GM18858 (cell line): ENCODE results near the gene HSPD1.
A peak's percentile ranks its signal among the peaks of the same experiment; 100 is the strongest.

Experiments used
- ATAC-seq: cut with Tn5 transposase; IDR thresholded peaks from one replicate; pipeline ENCODE4 v1.9.1; 2021; ENCODE audit not compliant: unreplicated experiment

The HSPD1 gene

GRCh38 chr2:197499594-197500502, at the start of gene HSPD1, which contains the start of gene HSPE1:
TSS of gene HSPD1 (minus strand) at chr2:197499840. CDS start at chr2:197498848, 992 bp downstream.
TSS of gene HSPE1 (plus strand) at chr2:197500379. CDS start at chr2:197500437, 58 bp downstream.
- ATAC-seq = peak; percentile 78

DNA sequence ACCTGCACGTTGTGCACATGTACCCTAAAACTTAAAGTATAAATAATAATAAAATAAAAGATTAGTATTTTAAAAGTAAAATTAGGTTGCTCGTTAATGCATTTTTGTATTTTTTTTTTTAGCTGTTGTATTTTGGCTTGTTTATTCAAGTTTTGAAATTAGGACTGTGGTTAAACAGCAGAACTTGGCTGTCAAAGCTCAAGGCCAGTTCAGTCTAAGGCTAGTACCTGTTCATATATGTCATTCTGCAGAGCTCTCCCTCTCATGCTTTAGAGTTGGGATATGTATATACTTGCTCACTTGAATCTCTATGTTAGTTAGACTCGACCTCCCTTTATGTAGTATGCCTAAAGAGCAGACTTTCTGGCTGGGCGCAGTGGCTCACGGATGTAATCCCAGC, 48.9 kb upstream of the HSPD1 start:
- no peak for ATAC-seq

- no peak for ATAC-seq
Observed at GRCh38 chr2:197547163-197547900, 47.7 kb upstream of the HSPD1 start.

- no peak for ATAC-seq
Observed at GRCh38 chr2:197543206-197543605, 43.6 kb upstream of the HSPD1 start.

- ATAC-seq = no peak
Observed at GRCh38 chr2:197539734-197540133, 40.1 kb upstream of the HSPD1 start.

GRCh38 chr2:197538412-197538811, 38.8 kb upstream of the HSPD1 start:
- ATAC-seq = no peak

- no peak for ATAC-seq
Observed at GRCh38 chr2:197517150-197517549, 17.5 kb upstream of the HSPD1 start.

GRCh38 chr2:197516393-197516761, 16.7 kb upstream of the HSPD1 start:
- ATAC-seq = no peak

DNA sequence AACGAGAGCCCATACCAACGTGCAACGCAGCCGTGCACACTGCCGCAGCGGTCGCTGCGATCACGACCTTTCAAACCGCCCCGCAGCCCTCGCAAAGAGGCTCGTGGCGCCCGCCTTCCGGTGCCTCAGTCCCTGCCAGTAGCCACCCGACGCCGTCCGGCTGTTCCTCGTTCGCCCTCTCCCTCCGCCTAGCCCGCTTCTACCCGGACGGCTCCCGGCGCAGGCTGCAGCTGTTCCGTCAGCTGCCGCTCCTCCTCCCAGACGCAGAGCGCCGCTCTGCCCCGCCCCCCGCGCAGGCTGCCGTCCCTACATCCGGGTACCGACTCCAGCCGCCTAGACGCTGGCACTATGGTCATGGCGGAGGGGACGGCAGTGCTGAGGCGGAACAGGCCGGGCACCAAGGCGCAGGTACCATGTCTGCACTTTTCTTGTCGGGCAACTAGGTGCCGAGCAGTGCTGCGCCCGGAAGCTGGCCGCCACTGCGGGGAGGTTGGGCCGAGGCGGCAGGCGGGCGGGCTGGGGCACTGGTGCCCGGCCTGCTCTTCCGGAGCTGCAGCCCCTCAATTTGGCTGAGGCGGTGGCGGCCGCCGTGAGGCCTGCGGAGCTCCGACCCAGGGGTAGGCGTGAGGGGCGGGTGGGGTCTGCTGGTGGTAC, 16.2 kb upstream of the HSPD1 start, which contains the start of gene MOB4:
Gene MOB4 (plus strand): TSS at position 328 of the 654 bp plus-strand sequence. CDS start 21 bp downstream, at position 349.
- ATAC-seq = peak; percentile 93

DNA sequence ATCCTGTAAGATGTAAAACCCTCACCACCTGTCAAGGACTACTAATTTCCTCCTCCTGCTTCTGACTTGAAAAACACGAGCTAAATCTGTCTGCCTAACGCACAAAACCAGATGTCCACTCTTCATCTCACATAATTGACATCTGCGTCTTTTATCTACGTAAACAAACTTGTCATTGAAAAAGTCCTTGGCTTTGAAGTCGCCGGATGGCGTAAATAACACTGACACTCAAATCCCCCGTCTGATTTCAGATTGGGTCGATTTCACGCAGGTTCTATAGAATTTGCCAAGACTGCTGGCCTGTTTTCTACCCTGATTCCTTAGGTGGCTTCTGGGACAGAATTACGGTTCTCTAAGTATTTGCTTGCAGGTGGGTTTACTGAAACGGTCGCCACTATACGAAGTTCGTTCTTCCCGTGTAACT, 15.7 kb upstream of the HSPD1 start:
- peak; percentile 2 for ATAC-seq

- ATAC-seq = no peak
Observed at GRCh38 chr2:197514754-197515153, 15.1 kb upstream of the HSPD1 start.

GRCh38 chr2:197513915-197514314, 14.3 kb upstream of the HSPD1 start:
- ATAC-seq = no peak

DNA sequence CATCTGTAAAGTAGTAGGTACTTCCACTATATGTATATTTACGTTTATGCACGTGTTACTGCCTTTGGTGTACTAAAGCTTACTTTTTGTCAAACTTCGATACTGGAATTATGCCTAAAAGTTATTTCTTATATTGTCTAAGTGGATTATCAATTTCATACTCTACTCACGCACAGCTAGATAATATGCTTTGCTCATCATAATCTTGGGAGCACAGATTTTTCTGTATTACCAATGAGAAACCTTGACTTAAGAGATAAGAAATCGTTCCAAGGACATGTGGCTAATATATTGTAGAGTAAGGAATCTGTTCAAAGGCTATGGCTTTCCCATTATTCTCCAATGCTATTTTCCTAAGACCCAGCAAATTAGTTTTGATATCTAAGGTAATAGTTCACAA, 7.0 kb upstream of the HSPD1 start:
- no peak for ATAC-seq

GRCh38 chr2:197504512-197504911, 4.9 kb upstream of the HSPD1 start:
- no peak for ATAC-seq

GRCh38 chr2:197504000-197504399, 4.4 kb upstream of the HSPD1 start:
- ATAC-seq = no peak

- ATAC-seq = no peak
Observed at GRCh38 chr2:197502685-197503084, 3.0 kb upstream of the HSPD1 start.

- no peak for ATAC-seq
Observed at GRCh38 chr2:197502201-197502600, 2.6 kb upstream of the HSPD1 start.

- ATAC-seq = no peak
Observed at GRCh38 chr2:197500503-197501131, 977 bp upstream of the HSPD1 start.

DNA sequence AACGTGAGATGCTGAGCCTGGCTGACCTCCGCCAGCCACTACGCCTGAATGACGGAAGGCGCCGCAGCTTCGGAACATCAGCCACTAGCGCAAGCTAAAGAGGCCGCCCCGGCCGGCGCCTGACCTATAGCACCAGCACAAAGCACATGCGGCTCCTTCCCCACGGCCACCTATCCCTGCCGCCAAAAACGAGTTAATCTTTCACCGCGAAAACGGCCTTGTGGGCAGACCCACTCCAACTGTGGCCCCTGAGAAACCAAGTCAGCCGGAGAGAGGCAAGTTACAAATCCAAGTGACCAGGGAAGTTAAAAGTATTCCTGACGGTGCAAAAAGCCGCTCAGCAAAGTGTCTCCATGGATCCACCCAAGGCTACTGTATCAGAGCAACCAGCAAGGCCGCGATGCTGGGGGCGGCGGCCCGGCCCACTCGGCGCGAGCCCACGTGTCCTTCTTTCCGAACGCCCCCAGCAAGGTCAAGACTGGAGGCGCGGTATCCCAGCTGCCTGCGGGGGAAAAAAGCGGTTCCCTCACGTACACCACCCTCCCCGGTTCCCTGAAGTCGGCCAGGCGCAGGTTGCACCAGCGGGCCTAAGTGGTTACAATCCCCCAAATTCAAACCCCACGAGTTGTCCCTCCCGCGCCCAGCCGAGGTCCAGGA, 575 bp downstream of the HSPD1 start:
- ATAC-seq = no peak

DNA sequence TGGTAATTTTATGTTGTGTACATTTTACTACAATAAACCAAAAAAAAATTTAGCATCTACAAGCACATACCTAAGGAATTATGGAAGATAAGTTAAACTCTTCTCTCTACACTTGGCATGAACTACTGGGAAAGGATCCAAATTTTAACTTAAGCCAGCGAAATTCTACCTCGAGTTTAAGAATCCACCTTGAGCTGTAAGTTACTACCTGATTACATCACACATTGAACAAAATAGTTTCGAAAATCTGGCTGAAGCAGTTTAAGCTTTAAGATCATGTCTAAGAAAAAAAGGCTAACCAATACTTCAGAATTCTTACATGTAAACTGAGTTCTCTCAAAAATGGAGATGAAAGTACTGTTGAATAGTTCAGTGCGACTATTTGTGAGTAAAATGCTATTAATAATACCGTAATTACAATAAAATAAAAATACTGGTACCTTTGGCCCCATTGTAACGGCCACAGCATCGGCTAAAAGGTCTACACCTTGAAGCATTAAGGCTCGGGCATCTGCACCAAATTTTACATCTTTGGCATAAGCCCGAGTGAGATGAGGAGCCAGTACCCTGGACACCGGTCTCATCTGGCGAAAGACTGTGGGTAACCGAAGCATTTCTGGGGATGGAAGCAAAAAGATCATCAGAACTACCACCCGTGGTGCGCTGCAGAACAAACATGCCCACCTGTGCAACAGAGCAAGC, 1.3 kb downstream of the HSPD1 start:
- no peak for ATAC-seq
